HG03045 (cell line): ENCODE data around the gene GNAQ.

Source experiments
- ATAC-seq: cut with Tn5 transposase; IDR thresholded peaks from one replicate; pipeline ENCODE4 v1.9.1; 2021; ENCODE audit warnings: mild to moderate bottlenecking, moderate library complexity; ENCODE audit not compliant: unreplicated experiment

The GNAQ gene

DNA sequence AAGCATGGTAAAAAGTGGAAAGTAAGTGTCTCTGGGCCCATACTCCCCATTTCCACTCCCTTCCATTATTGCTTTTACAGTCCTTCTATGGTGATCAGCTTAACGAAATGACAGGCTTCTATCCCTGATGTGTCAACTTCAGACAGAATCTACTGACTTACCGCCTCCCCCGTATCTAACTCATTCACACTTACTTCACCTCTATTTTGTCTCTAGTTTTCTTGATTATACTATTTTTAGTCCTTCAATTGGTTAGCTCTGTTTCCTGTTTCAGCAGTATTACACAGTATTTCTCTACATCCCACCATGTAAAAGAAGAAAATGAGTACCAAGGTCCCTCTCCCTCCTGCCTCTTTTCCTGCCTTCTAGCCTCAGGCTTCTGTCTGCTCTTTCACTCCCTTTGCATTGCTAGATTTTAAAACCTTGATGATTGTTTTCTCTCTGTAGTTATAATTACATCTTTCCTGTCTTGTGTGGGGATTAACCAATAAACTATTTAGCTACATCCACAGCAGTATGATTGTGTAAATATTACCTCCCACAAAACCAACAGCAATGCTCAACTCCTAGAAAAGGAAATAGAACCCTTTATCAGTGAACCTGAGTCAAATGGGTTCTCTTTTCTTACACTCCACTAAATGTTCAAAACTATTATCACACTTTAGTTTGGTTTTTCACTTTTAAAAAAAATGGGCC lies 53.4 kb downstream of the GNAQ start:
- ATAC-seq, result no peak

- ATAC-seq, result no peak
Observed at GRCh38 chr9:77977210-77977611, 54.4 kb downstream of the GNAQ start.

- no peak for ATAC-seq
Observed at GRCh38 chr9:77975806-77976205, 55.8 kb downstream of the GNAQ start.

- no peak for ATAC-seq
Observed at GRCh38 chr9:77975036-77975435, 56.6 kb downstream of the GNAQ start.

GRCh38 chr9:77974434-77974833 lies 57.2 kb downstream of the GNAQ start:
- no peak for ATAC-seq

DNA sequence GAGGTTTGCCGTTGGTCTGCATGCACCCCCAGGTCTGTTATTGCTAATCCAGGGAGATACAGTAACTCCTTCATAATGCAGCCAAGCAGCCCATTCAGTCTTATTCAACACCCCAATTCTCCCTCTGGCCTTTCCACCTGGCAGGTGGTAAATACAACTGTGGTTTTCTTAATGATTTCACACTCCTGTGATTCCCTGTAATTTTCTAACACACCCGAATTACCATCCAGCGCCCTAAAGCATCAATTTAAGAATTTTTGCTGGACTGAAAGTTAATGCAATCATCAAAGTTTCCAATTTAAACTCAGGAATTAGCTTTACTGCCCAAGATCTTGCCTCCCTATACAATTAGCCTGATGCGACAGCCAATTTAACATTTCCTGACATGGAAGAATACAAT lies 62.5 kb downstream of the GNAQ start:
- no peak for ATAC-seq

- ATAC-seq, result no peak
Observed at GRCh38 chr9:77968506-77968905, 63.1 kb downstream of the GNAQ start.

DNA sequence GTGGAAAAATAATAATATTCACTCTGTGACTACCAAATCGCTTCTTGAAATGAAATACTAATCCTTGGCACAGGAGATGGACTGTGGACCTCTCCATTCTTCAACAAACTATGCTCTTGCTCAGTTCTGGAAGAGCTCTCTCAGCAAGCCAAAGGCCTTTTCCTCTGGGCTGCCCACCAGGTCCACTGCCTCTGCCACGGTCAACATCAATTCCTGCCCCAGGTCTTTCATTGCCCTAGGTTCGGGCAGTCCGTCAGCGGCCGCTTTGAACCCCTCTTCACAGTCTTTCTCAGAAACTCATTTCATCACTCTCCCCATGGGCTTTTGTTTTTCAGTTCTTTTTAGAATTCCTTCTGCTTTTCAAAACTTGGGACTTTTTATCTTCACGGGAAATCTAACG lies 64.9 kb downstream of the GNAQ start:
- no peak for ATAC-seq

GRCh38 chr9:77965445-77966123 lies 66.0 kb downstream of the GNAQ start:
- ATAC-seq, result no peak

GRCh38 chr9:77964258-77964657 lies 67.4 kb downstream of the GNAQ start:
- no peak for ATAC-seq

DNA sequence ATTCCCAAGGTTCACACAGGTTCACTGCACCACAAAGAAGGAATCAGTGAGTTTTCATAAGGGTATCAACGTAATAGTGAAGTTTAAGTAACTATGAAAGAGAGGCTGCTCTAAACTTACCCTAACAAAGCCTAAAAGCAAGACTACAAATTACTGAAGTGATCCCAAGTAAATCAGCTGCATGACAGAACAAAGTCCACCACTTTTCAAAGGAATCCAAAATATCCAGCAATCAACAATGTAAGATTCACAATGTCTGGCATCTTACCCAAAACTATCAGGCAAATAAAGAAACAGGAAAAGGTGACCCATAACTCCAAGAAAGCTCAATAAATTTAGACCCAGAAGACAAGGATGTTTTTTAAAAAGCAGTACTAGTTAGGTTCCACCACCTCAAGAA lies 70.1 kb downstream of the GNAQ start:
- ATAC-seq, result no peak

- no peak for ATAC-seq
Observed at GRCh38 chr9:77960356-77961153, 71.1 kb downstream of the GNAQ start.

- ATAC-seq, result no peak
Observed at GRCh38 chr9:77959803-77960202, 71.8 kb downstream of the GNAQ start.

GRCh38 chr9:77957652-77958051 lies 74.0 kb downstream of the GNAQ start:
- ATAC-seq, result no peak

DNA sequence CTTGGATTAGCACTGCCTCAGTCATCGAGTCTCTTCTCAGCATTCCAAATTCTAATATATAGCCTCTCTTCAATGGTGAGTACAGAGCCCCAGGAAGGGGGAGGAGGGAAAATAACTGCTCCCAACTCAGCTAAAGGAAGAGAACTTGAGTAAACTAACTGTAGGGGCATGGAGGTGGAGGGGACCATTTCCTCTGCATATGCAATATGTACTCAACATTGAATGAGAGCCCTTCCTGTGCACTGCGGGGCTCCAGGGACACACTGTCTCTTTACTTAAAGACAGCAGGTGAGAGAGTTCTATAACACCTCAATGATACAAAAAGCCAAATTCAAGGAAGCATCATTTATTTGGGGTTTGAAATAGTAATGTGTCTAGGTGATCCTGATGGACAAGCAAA lies 75.1 kb downstream of the GNAQ start:
- no peak for ATAC-seq

- ATAC-seq, result no peak
Observed at GRCh38 chr9:77954666-77955015, 77.0 kb downstream of the GNAQ start.

GRCh38 chr9:77954013-77954665 lies 77.5 kb downstream of the GNAQ start:
- no peak for ATAC-seq

DNA sequence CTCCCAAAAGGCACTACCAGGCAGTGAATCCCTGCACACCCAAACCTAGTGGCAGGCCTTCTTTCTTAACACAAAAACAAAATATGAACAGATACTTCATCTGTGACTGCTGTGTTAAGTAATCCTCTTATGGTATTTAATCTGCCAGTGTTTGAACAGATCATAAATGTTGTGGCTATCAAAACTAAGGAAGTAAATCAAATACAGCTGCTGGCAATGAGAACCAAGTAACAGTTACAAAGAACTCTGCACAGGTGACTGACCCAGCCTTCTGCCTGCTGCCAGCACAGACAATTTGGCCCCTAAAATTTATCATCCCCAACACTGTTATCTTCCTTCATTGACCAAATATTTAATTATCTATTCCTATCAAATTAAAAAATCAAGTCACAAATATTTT lies 78.0 kb downstream of the GNAQ start:
- ATAC-seq, result no peak

GRCh38 chr9:77952635-77953328 lies 78.8 kb downstream of the GNAQ start:
- no peak for ATAC-seq

DNA sequence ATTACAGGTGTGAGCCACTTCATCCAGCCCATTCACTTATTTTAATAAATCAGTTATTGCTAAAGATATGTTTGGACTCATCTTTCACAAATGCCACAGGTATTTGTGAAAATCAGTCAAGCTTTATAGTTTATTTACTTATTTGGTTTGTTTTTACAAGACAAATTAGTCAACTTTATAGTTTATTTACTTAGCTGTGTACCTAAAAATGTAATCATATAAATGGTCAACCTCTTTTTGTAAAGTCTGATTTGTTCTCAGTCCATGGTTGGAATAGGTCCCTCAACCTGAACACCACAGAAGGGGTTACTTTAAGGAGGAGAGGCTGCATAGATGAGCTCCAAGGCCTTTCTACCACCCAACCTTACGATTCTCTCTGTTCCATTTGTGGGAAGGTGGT lies 80.2 kb downstream of the GNAQ start:
- ATAC-seq, result no peak
